Fibroblast of skin of right biceps (primary cell): ENCODE data around the gene CDK19.
"Not testable (repeated sequence)": the region's sequence is repeated elsewhere in the genome, so short reads cannot be mapped to it uniquely, and the experiment has no call there.

Experiments
- DNase-seq: peaks from one replicate; pipeline ENCODE4 v3.0.0-alpha.2; 2013

CDK19 gene

DNA sequence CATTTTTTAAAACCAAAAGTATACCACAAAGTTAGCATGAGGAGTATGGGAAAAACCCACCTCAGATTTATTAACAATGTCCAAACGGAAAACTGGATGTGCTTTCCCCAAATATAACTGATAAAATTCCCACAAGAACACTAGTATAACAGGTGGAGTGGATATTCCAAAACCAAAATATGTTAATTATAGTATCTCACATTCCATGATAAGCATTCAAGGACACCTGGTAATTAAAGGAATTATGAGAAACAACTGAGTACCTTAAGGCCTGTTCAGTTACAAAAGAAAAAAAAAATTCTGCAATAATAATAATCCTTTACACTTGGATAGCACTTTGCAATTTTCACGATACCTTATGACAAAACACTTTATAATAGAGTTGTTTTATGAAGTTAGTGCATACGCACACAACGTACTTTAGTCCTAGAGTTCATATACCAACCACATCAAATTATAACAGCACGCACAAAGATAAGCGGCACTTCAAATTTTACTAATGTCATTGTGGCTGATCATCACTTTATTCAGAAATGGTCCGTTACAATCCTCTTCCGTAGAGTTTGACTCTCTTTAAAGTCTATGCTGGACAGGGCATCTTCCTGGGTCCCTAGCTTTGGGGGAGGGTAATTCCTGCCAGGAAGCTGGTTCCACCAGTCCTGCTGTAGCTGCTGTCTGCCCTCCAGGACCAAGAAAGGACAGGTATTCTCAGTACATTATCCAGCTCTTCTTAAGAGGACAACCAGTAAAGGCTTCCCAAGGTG is 1.7 kb downstream of the CDK19 start:
- DNase-seq: no peak

DNA sequence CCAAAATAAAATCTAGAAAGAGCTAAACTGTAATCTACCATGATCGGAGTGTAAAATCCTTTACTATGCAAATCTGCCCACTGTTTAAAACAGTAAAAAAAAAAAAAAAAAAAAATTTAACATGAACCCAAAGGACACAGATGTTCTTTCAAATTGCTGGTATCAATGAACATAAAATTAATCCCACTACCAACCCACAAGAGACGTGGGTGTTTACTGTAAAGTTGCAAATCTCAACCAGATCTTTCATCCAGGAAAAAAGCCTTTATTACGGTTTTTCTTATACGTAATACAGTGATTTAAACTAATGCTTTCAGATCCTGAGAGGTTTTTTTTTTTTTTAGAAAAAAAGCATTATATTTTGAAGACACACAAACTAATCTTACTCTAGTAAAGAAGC is 2.5 kb downstream of the CDK19 start:
- DNase-seq: no peak

DNA sequence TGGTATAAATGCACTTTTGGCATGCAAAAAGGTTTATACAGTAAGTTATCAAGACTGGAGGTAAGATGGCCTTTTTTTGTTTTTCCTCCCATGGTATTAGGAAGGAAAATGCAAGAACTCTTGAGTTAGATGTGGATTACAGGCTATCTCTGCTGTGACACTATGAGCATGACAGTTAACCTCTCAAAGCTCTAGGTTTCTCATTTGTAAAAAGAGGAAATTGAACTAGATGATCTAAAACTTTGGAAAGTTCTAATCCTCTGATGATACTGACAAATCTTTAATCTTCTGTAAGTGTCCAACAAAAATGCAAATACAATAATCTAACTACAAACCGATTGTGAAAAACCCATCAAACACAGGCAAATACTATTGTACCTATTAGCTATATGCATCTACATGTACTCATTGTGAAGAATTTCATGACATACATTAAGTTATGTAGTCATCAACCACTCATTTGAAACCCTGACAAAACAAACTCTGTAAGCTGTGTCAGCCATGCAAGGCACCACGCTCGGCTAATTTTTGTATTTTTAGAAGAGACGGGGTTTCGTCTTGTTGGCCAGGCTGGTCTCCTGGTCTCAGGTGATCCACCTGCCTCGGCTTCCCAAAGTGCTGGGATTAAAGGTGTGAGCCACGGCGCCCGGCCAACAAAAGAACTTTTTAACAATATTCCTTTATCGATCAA is 4.2 kb downstream of the CDK19 start:
- DNase-seq: peak; percentile 18

DNA sequence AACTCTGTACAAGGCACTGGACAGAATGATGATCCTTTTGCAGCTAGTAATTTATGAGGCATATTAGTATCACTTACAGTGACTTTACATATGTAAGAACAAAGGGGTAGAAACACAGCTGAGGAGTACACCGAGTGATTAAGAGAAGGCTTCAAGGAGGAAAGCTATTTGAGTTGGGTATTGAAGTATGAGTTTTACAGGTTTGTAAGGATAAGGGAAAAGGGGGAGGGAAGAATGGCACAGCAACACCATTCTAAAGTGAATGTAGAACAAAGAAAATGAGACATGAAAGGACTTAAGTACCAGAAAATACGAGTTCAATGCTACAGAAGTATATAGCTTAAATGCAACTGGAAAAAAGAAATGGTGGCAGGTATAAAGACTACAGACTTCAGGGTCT is 5.5 kb downstream of the CDK19 start:
- DNase-seq: no peak

DNA sequence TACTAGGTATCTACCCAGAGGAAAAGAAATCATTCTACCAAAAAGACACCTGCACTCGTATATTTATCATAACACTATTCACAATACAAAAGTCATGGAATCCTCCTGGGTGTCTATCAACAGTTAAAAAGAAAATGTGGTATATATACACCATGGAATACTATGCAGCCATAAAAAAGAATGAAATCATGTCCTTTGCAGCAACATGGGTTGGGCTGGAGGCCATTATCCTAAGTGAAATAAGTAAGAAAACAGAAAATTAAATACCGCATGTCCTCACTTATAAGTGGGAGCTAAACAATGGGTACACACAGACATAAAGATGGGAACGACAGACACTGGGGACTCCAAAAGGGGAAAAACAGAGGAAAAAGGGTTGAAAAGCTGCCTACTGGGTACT is 13.1 kb downstream of the CDK19 start:
- not testable (repeated sequence) for DNase-seq

DNA sequence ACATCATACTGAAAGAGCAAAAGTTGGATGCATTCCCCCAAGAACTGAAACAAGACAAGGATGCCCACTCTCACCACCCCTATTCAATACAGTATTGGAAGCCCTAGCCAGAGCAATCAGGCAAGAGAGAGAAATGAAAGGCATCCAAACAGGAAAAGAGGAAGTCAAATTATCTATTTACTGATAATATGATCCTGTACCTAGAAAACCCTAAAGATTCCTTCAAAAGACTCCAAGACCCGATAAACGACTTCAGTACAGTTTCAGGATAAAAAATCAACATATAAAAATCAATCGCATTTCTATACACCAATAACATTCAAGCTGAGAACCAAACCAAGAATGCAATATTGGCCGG is 14.5 kb downstream of the CDK19 start:
- no peak for DNase-seq

DNA sequence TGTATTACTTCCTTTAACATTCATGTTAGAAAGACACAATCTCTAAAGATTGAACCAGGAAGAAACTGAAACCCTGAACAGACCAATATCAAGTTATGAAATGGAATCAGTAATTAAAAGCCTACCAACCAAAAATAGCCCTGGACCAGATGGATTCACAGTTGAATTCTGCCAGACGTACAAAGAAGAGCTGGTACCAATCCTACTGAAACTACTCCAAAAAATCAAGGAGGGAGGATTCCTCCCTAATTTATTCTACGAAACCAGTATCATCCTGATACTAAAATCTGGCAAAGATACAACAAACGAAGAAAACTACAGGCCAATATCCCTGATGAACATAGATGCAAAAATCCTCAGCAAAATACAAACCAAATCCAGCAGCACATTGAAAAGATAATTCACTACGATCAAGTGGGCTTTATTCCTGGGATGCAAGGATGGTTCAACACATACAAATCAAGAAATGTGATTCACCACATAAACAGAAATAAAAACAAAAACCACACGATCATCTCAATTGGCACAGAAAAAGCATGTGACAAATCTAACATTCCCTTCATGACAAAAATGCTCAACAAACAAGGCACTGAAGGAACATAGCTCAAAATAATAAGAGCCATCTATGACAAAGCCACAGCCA is 15.0 kb downstream of the CDK19 start:
- DNase-seq: no peak

DNA sequence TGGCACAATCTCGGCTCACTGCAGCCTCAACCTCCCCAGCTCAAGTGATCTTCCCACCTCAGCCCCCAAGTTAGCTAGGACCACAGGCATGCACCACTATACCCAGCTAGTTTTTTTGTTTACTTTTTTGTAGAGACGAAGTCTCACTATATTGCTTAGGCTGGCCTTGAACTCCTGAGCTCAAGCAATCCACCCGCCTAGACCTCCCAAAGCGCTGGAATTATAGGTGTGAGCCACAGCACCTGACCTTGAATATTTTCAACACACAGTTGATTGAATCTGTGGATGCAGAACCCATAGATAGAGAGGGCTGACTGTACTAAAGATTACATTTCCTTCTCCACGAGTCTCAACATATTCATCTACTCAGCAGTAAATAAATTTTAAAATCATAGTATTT is 15.6 kb downstream of the CDK19 start:
- DNase-seq: no peak

DNA sequence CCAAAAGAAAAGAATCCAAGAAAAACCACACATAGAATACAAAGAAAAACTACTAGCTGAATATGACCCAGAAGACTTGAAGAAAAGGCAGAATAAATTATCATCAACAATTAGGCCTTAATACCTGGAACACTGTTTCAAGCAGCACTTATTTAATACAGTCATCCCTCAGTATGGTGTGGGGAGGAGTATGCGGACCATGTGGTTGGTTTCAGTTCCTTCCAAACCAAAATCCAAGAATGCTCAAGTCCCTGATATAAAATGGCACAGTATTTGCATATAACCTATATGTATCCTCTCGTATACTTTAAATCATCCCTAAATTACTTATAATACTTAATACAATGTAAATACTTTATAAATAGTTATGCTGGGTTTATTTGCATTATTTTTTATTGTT is 16.1 kb downstream of the CDK19 start:
- no peak for DNase-seq

DNA sequence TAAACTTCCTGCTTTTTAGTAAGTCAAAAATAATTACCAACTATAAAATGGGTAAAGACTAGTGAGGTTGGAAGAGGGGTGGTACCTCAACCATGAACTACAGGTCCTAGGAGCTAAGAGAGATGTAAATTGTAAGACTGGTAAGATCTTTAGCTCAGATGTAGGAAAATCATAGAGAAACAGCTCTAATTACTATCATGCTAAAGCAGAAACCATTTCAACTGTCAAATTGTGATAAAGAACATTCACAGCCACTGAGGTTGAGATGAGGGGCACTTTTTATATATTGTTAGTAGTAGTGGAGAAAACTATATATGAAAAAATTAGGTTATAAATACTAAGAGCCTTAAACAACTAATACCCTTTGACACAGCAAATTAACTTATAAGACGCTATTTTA is 20.0 kb downstream of the CDK19 start:
- DNase-seq: no peak

DNA sequence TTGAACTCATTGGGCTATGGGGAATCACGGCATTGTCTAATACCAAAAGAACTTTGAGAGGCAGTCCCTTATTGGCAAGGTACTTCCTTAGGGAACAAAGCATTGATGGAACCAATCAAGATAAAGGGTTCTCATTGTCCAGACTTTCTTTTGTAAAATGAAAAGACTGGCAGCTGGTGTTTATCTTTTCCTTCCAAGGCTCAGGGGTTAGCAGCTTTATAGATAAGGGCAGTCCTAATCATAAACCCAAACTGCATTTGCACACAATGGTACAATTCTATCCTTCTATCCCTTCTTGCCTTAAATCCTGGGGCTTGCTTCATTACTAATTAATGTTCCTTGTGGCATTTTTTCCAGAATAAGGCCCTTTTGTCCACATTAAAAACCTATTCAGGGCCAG is 28.6 kb downstream of the CDK19 start:
- DNase-seq: no peak

DNA sequence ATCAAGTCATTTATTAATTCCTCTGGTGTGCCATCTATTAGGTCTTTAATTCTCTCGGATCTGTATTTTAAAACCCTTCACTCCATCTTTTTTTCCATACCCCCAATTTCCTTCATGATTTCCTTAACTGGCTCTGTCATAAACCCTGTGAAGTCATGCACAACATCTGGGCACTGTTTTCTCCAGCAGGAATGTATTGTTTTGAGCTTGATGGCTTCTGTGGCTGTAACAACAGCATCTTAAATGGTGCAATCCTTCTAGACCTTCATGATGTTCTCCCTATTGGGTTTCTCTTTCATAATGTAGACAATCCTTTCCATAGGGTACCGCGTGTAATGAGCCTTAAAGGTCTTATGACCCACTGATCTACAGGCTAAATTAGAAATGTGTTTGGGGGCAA is 29.0 kb downstream of the CDK19 start:
- no peak for DNase-seq

DNA sequence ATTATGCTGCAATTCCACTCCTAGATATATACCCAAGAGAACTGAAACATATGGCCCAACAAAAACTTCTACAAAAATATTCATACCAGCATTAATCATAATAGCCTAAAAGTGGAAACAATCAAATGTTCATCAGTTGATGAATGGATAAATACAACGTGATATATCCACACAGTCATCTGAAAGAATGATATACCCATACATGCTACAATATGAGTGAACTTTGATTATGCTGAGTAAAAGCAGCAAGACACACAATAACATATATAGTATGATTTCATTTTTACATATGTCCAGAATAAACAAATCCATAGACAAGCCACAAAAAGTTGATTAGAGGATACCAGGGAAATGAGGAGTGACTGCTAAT is 30.7 kb downstream of the CDK19 start:
- DNase-seq: no peak

DNA sequence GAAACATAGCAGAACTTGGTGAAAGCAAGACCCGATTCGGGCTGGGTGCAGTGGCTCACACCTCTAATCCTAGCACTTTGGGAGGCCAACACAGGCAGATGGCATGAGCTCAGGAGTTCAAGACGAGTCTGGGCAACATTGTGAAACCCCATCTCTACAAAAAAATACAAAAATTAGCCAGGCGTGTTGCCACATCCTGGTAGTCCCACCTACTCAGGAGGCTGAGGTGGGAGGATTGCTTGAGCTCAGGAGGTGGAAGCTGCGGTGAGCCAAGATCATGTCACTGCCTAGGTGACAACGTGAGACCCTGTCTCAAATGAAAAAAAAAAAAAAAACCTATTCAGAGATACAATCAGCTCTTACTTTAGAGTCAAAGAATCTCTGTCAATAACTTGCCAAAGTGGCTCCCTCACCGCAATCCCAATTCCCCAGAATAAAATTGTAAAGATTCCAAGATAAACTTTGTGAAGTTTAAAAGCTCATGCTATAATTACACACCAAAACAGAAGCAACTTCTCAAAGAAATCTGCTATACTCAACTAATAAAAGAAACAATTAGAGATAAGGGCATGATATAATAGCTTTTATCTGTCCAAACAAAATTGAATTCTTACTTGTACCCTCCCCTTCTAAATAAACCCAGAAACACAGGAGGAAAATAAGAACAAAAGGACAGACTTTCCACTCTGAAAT is 33.6 kb downstream of the CDK19 start:
- DNase-seq: no peak

DNA sequence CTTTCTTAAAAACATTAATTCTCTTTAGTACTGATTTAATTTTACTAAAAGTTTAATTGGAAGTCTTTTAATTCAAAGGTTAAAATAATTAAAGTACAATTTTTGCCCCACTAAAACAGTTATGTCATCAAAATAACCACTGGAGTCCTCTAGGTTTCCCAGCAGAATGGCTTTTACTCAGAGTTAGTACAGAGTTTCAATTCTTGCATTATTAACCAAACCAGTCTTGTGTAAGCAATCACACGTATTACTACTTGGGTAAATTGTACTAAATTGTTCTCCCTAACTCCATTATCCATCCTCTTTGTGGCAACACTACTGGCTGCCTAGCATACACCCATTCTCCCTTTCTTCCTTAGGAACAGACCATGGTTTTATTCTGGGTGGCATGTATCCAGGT is 36.9 kb downstream of the CDK19 start:
- DNase-seq: no peak

DNA sequence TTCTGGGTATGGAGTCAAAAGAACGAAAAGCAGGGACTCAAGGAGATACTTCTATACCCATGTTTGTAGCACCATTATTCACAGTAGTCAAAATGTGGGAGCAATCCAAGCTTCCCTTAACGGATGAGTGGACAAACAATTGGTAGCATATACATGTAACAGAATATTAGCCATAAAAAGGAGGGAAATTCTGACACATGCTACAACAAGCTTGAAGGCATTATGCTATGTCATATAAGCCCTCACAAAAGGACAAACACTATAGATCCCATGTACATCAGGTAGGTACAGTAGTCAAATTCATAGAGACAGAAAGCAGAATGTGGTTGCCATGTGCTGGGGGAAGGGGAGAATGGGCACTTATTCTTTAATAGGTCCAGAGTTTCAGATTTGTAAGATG is 37.6 kb downstream of the CDK19 start:
- DNase-seq: no peak

DNA sequence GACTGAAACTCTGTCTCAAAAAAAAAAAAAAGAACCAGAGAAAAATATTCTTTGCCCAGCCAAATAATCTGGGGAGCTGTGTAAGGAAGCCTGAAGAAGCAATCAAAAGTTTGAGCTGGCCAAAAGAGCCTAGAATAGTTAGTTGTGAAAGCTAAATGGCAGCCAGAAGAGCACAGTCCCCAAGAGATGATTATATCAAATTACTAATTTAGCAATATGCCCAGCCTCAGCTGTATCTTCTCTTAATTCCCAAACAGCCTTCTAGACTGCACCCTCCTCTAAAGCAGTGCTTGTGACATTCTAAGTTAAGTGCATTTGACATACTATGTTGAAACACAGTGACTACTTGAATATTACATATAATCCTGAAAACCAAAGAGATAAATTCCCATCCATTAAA is 38.9 kb downstream of the CDK19 start:
- DNase-seq: no peak

DNA sequence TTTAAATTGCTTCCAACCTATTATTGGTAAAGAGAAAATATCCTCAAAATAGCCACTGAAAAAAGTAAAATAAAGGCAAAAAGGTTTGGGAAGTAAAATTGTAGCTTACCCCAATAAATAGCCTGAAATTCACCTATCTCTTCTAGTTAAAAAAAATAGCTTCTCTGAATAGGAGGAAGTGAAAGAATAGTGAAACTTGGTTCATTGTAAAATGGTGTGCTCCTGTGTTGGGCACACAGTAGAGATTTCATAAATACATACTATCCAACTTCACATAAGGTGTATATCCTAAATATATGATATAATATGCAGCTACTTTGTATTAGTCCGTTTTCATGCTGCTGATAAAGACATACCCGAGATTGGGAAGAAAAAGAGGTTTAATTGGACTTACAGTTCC is 45.3 kb downstream of the CDK19 start:
- DNase-seq: no peak

DNA sequence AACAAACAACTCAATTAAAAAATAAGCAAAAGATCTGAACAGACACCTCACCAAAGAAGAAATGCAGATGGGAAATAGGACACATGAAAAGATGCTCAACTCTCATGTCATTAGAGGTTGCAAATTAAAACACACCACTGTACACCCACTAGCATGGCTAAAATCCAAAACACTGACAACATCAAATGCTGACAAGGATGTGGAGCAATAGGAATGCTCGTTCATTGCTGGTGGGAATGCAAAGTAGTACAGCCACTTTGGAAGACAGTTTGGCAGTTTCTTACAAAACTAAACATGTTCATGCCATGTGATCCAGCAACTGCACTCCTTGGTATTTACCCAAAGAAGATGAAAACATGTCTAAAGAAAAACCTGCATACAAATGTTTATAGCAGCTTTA is 47.2 kb downstream of the CDK19 start:
- DNase-seq: no peak

DNA sequence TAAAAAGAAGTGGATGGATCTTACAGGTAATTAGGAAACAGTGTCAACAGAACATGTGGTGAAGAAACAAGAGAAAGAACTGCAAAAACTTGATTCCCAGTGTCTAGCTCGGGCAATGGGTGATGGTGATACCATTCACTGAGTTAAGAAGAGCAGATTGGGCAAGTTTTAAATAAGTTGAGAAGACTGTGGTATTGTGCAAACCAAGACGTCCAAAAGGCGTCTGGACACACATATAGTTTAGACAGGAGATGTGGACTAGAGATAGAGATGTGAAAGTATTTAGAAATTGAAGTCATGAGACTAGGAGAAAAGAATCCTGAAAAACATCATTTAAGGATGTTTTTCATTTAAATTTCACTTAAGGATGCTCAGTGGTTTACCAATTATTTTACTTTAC is 53.9 kb downstream of the CDK19 start:
- DNase-seq: no peak

DNA sequence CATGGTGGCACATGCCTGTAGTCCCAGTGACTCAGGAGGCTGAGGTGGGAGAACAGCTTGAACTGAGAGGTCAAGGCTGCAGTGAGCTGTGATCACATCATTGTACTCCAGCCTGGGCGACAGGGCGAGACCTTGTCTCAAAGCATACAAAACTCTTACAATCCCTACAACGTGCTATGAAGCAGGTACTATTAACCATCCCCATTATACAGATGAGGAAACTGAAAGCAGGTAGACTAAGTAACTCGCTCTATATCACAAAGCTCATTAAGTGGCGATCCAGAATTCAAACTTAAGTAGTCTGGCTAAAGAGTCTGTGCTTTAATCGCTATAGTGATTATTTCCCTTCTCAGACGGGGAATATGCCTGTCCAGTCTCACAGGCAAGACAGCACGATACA is 54.7 kb downstream of the CDK19 start:
- DNase-seq: no peak

DNA sequence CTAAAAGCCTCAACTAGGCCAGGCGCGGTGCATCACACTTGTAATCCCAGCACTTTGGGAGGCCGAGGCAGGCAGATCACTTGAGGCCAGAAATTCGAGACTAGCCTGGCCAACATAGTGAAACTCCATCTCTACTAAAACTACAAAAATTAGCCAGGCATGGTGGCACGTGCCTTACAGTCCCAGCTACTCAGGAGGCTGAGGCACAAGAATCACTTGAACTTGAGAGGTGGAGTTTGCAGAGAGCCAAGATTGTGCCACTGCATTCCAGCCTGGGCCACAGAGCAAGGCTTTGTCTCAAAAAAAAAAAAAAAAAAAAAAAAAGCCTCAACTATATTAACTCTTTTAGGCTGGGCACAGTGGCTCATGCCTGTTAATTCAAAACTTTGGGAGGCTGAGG is 55.2 kb downstream of the CDK19 start:
- DNase-seq: not testable (repeated sequence)

DNA sequence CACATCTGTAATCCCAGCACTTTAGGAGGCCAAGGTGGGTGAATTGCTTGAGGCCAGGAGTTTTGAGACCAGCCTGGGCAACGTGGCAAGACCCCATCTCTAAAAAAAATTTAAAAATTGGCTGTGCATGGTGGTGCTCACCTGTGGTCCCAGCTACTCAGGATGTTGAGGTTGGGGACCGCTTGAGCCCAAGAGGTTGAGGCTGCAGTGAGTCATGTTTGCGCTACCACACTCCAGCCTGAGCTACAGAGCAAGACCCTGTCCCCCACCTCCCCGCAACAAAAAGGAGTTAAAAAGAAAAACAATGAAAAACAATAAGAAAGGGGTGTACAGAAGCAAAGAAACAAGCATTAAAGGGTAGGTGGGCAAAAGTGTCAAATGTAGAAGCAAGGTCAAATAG is 57.3 kb downstream of the CDK19 start:
- no peak for DNase-seq

DNA sequence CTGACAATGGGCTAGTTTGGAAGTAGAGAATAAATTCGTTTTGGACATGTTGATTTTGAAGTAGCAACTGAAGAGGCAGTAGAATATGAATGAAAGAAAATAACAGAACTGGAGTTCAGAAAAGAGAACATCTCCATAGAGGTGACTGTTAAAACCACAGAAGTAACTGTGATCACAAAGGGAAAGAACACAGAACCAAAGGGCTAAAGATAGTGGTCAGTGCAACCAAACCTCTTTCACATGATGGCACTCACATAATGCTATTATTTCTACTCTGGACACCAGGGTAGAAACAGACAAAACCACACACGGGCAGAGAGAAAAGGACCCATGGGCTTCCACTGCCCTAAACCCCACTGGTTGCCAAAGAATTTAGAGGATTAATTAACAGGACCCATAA is 58.5 kb downstream of the CDK19 start:
- DNase-seq: no peak
